Stimulated activated CD4-positive, alpha-beta T cell treated with anti-CD3 and anti-CD28 coated beads, Interleukin-12 subunit alpha, Interleukin-12 subunit beta, amount 100 ng/mL, for 24 hours (primary cell): ENCODE data around the gene PRKCSH.
"Not testable (repeated sequence)": the region's sequence is repeated elsewhere in the genome, so short reads cannot be mapped to it uniquely, and the experiment has no call there.

Source experiments
- DNase-seq, 2 experiments: peaks; one replicate each; pipeline ENCODE4 v3.0.0-alpha.2; 2020; ENCODE audit warnings: low read depth in 2 of 2

Gene PRKCSH, protein sequence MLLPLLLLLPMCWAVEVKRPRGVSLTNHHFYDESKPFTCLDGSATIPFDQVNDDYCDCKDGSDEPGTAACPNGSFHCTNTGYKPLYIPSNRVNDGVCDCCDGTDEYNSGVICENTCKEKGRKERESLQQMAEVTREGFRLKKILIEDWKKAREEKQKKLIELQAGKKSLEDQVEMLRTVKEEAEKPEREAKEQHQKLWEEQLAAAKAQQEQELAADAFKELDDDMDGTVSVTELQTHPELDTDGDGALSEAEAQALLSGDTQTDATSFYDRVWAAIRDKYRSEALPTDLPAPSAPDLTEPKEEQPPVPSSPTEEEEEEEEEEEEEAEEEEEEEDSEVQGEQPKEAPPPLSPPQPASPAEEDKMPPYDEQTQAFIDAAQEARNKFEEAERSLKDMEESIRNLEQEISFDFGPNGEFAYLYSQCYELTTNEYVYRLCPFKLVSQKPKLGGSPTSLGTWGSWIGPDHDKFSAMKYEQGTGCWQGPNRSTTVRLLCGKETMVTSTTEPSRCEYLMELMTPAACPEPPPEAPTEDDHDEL

DNA sequence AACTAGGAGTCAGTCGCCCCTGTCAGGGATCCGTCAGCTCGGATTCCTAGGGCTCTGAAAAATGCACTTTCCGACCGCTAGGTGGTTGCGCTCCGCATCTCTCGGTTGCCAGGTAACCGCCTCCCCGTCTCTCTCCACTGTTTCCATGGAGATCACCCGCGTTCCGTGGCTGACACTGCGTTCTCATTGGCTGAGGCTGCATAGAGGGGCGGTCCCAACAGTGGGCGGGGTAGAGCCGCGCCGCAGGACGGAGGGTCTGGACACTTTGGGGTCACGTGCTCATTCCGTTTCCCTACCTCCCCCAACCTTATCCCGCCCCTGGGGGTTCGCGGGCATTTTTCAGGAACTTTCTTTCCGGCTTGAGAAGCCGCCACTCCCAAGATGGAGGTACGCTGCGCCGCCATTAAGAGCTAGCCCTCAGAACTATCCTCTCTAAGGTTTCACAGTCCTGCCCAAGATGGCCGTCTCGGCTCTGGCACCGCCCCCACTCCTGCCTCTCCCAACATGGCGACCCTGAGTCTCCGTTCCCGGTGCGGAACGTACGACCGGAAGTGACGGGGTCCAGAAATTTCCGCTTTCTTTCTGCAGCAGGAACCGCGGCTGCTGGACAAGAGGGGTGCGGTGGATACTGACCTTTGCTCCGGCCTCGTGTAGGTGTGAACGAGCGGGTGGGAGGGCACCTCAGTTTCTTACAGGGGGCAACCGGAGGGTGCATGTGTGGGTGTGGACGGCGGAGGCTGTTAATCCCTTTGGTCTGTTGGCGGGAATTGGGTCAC, at the start of gene PRKCSH, which contains the start of gene ODAD3:
TSS of gene PRKCSH (plus strand) at position 579 of the 776 bp plus-strand sequence. CDS start 483 bp downstream, outside the sequence.
TSS of gene ODAD3 (minus strand) at position 65 of the 776 bp plus-strand sequence. CDS start 105 bp downstream, outside the sequence.
- DNase-seq = peak; percentile 99

DNA sequence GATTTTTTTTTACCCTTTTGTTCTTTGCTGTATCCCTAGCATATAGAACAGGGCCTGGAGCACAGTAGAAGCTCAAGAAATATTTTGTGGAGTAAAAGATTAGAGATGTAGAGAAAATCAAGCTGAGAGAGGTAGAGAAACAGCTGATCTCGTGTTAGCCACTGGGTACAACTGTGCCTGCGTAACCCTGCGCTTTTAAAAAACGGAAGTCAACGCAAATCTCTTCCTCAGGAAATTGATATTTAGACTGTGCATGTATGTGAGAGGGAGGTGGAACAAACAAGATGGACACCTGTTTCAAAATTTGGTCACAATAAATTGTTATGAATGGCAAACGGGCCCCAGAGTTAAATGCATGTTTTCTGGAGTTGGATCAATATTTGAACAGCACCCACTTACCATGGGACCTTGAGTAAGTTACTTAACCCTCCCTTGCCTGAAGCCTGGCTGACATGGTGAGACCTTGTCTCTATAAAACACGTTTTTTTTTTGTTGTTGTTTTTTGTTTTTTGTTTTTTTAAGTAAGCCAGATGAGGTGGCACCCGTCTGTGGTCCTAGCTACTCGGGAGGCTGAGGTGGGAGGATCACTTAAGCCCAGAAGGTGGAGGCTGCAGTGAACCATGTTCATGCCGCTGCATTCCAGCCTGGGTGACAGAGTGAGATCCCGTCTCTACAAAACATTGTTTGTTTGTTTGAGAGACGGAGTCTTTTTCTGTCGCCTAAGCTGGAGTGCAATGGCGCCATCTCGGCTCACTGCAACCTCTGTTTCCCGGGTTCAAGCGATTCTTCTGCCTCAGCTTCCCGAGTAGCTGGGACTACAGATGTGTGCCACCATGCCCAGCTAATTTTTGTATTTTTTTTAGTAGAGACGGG, 48.0 kb upstream of the PRKCSH start:
- DNase-seq = no peak

DNA sequence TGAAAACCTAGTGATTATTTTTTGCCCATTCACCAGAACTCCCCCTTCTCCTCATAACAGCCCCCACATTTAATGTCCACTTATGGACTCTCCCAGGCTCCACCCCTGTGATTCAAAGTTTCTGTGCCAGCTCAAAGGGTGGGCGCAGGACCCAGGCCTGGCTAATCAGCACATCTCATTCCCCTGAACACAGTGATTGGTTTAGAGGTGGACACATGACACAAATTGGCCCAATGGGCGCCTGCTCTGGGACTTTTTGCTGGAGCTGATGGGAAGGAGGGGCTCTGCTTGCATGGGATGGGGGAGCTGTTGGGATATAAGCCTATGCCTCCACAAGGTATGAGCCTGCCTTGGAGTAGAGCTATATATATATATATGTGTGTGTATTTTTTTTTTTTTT, 45.1 kb upstream of the PRKCSH start:
- DNase-seq = no peak

DNA sequence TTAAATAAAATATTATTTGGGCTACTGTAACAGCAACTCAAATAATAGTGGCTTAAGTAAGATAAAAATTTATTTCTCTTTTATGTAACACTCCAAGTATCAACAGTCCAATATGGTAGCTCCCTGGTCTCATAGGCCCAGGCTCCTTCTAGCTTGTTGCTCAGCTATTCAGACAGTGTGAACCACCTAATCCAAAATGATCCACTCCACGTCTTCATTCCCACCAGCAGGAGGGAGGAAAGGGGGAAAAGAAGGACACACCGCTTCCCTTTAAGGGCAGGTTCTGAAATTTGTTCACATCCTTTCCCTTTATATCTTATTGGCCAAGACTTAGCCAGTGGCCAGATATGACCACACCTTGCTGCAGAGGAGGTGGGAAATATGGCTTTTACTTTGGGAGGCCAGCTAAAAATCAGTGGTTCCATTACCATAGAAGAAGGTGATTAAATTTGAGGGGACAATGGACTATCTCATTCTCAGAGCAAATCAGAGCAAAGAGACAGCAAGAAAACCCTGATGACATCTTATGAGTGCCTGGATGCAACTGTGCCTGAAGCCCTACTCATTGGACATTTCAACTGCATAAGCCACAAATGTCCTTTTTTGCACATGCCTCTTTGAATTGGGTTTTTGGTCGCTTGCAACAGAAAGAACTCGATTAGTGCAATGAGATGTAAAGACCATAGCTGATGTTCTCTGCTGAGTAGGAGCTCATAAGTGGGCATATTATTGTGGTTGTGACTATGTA, 44.3 kb upstream of the PRKCSH start:
- DNase-seq = no peak

DNA sequence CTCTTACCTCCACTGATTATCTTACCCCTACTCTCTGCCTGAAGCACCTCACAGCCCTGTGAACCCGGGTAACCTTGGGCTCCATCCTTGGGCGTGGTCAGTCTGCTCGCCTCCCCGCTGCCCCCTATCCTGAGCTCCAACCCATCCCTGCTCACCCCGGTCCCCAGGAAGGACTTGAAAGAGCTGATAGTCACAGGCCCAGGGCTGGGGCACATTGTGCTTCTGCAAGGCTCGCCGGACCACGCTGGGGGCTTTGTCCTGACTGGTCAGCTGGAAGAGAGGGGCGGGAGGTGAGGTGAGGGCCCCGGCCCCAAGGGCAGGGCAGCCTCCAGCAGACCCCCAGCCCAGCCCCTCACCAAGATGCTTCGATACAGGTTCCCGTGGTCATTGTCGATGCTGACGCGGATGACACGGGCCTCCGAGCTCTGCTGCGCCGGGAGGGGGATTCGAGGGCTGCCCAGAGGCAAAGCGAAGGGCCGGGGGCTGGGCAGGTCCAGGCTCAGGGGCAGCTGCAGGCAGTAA, 38.3 kb upstream of the PRKCSH start:
- DNase-seq = no peak

DNA sequence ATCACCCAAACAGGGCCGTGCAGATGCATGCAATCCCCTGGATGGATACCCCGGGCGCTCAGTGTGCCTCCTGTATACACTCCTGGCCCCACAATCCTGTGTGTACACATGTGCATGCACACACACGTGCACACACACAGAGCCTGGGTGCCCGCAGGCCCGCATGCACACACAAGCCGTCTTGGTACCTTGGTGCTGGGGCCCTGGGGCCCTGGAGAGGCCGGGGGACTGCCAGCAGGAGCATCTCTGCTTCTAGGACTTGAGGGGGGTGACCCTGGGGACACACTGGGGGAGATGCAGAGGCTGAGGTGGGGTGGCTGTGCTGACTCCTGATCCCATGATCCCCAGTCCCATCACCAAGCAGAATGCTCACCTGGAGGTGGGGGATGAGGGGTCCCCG, 35.8 kb upstream of the PRKCSH start:
- DNase-seq = no peak

DNA sequence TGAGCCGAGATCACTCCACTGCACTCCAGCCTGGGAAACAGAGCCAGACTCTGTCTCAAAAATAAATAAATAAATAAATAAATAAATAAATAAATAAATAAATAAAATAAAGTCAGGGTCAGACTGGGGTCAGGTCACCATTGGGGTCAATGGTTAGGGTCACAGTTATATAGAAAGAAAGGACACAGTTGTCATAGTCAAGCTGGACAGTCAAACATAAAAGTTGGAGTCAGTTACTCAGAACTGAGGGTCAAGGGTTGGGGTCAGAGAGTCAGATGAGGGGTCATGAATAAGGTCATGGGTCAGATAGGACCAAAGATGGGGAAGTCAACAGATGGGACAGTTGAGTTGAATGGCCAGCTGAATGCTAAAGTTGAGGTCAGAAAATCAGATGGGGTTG, 34.6 kb upstream of the PRKCSH start:
- DNase-seq = no peak

DNA sequence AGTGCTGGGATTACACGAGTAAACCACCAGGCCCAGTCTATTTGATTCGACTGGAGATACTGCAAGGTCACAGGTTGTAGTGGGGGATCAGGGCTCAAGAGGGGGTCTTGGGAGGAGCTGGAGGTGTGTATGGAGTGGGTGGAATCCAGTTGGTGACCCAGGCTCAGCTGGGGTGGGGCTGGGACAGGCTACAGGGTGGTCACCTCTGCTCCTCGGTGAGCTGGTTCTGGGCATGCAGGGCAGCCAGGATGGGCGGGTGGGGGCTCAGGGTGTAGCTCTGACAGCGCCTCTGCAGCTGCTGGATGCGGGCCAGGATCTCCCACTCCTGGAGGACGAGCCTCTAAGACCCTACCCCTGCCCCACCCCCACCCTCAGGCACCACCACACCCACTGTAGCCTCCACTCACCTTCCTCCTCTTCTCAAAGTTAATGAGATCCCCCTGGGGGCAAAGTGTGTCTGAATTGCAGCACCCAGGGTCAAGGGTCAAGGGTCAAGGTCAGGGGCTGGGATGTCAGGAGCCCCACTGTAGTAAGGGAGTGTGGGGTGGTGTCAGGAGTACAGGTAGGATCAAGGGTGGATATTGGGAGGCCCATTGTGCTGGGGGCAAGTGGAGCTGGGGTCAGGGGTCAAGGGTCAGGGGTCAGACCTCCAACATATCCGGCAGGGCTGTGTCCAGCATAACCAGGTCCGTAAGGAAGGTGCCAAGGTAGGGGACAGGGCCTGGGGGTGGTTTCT, 33.5 kb upstream of the PRKCSH start:
- no peak for DNase-seq

DNA sequence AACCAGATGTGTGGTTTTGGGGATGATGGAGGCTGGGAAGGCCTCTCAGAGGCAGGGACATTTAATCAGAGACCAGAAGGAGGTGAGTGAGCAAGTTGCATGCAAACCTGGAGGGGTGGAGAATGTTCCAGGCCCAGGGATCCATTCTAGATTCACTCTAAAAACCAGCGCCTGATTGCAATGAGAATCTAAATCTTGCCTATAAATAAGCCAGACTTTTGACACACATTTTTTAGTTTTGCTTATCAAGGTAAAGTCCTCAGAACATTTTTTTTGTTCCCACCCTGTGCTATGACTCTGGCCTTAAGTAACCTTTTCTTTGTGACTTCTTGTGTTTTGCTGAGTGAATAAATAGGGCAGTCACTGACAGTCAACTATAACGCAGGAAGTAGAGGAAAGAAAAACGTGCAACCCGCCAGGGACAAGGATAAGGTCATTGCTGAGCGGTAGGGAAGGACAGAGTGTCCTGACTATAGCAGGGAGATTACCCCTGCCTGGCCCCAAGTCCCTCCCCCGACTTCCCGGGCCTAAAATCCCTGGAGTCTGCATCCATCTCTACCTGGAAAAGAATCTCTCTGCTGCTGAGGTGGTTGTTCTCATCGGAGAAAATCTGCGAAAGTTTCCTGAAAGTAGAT, 30.7 kb upstream of the PRKCSH start:
- DNase-seq = no peak

DNA sequence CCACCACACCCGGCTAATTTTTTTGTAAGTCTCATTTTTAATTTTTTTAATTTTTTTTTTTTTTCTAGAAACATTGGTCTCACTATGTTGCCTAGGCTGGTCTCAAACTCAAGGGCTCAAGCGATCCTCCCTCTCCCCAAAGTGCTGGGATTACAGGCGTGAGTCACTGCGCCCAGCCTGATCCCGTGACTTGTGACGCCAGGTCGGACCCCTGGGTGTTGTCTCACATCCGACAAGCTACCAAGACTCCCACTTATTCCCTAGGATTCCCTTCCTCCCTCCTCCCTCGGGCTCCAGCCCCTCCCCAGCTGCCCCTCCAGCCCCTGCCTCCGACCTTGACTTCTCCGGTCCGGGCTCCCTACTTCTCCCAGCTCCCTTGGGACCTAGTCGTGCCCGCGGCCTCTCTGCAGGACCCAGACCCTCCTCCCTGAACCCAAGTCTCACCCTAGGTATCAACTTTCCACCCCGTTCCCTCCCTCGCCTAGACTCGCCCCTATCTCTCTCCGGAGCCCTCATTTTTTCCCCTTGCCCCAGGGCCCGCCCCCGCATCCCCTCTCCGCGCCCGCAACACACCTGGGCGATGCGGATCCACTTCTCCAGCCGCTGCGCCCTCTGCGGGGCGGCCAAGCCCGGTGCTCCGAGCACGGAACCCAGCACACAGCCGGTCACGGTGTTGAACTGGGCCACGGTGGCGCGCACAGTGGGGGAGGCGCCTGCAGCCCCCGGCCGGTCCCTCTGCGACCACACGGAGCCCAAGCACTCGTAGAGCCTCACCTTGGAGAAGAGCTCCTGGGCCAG, 29.4 kb upstream of the PRKCSH start:
- DNase-seq = no peak

DNA sequence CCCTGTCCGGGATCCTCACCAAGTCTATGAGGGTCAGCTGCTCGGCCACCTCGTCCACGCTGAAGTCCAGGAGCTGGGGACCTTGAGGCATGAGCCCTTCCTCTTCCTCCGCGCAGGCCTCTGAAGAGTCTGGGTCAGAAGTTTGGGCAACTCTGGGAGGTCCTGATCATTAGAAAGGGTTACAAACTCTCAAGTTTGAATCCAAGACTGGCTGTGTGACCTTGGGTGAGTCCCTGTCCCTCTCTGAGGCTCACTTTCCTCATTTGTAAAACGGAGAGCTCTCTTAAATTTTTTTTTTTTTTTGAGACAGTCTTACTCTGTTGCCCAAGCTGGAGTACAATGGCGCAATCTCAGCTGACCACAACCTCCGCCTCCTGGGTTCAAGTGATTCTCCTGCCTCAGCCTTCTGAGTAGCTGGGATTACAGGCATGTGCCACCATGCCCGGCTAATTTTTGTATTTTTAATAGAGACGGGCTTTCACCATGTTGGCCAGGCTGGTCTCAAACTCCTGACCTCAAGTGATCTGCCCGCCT, 28.7 kb upstream of the PRKCSH start:
- not testable (repeated sequence) for DNase-seq

DNA sequence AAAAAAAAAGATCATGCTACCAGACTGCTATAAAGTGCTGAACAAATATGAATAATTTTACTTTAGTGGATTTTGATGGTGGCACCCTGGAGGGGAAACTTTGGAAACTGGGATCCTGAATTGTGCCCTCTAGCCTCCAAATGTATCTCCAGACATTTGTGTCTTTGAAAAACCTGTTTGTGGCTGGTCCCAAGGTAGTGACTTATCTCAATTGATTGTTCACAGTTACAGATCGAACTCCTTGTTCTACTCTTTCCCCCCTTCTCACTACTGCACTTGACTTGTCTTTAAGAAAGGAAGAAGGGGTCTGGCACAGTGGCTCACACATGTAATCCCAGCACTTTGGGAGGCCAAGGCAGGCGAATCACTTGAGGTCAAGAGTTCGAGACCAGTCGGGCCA, 26.8 kb upstream of the PRKCSH start:
- DNase-seq = no peak

DNA sequence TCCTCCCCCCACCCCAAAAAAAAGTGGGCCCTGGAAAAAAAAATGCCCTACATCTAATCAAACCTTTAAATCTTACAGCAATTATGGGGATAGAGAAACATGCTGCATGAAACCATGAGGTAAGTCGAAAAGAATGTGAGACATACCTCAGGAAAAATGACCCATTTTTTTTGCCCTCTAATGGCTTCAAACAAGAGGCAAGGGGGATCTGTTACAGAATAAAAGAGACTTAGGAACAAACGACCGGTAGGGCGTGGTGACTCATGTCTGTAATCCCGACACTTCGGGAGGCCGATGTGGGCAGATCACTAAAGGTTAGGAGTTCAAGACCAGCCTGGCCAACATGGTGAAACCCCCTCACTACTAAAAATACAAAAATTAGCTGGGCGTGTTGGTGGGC, 24.8 kb upstream of the PRKCSH start:
- DNase-seq = no peak

DNA sequence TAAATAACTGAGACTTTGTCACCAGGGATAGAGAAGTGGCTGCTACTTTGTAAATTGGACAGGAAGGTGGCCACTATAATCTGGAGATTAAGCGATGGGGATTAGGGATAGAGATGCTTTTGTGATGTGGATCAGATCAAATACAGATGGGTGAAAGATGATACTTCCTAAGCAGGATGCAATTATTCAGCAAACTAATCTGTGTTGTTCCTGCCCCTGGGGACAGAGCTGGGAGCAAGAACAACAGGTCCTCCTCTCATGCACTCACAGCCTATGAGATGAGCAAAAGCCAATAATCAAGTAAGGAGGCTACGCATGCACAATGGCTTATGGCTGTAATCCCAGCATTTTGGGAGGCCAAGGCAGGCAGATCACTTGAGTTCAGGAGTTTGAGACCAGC, 20.9 kb upstream of the PRKCSH start:
- DNase-seq = no peak

DNA sequence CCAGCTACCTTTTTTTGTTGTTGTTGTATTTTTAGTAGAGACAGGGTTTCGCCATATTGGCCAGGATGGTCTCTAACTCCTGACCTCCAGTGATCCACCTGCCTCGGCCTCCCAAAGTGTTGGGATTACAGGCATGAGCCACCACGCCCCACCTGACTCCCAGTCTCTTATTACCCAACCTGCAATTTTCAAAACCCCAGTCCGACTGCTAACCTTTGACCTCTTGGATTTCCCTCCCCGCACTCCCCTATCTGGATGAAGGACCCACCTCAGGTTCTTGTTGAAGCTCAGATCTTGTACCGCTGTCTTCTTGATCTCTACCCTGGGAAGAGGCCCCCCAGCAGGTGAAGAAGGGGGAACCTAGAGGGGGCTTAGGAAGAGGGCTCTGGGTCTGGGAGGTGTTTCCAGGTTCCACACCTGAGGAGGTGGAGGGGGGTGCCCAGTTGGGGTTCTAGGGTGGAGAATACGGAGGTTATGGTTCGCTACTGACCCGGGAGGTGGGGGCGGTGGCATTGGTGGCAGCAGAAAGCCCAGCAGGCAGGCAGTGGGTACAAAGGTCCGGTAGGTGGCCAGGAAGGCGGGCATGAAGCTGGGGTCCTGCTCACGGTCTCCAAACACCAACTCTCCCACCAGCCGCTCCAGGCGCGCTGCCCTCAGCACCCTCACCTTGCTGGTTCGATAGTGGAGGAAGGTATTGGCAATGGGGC, 18.9 kb upstream of the PRKCSH start:
- DNase-seq = no peak

DNA sequence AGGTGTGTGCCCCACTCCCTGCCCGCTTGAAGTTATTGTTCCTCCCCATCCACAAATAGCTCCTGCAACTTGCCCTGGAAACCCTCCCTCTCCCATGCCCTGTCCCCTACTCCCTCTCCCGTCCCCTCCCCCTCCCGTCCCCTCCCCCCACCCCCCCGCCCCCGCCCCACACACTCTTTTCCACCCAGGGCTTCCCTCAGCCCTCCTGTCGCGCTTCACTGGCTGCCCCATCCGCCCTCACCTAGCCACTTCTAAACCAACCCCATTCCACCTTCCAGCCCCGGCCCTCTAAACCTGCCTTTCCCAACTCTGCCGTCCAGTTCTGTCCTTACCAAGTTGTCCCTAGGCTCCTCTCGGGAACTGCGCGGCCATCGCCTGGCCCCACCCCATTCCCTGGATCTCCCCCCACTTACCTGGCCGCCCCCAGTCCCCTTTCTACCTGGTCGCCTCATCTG, 17.3 kb upstream of the PRKCSH start:
- no peak for DNase-seq
